Stimulated activated CD4-positive, alpha-beta T cell treated with anti-CD3 and anti-CD28 coated beads, Interleukin-2, amount 100 ng/mL, for 24 hours (primary cell): ENCODE results near the gene CNNM1.

Experiments used
- DNase-seq, 2 donors: peaks; one replicate each; pipeline ENCODE4 v3.0.0-alpha.2; 2020

The CNNM1 gene

DNA sequence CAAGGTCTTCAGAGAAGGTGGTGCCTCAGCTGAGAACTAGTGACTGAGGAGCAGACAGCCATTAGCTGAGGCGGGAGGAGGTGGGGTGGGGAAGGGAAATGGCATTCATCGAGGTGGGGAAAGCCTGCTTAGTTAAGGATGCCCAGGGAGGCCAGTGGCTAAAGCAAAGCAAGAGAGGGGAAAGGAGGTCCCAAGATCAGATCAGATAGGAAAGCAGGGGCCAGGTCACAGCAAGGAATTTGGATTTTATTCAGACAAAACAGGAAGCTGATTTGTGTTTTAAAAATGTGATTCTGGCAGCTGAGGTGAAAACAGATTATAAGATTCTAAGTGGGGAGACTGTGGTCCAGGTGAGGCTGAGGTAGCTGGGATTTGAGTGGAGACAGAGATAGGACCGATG lies 45.8 kb downstream of the CNNM1 start:
- no peak for DNase-seq

DNA sequence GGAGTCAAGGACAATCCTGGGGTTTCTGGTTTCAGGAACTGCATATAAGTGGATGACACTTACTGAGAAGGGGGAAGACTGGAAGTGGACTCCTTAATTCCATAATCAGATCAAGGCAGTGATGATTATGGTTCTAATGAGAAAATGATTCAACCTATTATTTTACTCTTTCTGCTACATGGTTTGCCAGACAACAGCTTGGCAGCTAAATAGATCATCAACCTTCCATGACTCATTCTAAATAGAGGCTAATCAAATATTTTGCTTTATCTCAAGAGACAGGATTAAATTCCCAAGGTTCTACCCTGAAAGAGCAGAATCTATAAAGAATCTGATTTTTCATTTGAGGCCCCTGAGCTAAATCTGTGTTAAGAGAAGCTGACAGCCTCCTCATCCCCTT lies 46.3 kb downstream of the CNNM1 start:
- no peak for DNase-seq

GRCh38 chr10:99382176-99382575 lies 53.0 kb downstream of the CNNM1 start:
- DNase-seq = no peak

DNA sequence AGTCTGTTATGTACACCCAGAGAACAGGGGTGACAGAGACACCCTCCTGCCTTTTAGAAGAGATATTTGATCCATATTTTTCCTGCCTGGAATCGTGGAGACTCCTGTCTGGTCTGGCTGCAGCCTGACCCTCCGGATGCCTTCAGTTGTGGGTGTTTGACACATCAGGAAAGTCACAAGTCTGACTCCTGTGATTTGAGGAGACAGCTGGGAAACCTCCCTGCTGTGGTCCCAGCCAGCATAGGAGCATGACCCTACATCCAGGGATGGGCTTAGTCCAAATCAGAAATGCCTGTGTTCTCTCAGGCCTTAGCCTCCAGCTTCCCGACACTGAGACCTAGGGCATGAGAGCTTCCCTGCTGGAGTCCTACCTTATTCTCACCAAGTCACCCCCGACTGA lies 57.9 kb downstream of the CNNM1 start:
- no peak for DNase-seq

- no peak for DNase-seq
Observed at GRCh38 chr10:99387541-99387940, 58.4 kb downstream of the CNNM1 start.

GRCh38 chr10:99389729-99390480 lies 60.7 kb downstream of the CNNM1 start:
- DNase-seq = no peak

DNA sequence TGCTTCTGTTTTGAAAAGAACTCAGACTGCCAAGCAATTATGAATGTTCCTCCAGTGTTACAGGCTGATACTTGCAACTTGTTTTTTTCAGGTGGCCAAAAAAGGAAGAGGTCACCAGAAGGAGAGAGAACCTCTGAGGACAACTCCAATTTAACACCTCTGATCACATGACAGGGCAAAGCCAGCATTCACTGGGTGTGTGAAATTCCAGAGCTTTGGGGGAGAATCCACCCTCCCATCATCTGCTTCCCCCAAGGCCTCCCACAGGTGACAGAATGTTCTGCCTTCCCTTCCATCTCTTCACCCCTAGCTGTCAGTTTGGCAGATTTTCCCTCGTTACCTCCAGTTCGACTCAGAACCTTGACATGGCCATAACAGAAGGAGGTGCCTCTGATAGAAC lies 62.2 kb downstream of the CNNM1 start:
- no peak for DNase-seq

DNA sequence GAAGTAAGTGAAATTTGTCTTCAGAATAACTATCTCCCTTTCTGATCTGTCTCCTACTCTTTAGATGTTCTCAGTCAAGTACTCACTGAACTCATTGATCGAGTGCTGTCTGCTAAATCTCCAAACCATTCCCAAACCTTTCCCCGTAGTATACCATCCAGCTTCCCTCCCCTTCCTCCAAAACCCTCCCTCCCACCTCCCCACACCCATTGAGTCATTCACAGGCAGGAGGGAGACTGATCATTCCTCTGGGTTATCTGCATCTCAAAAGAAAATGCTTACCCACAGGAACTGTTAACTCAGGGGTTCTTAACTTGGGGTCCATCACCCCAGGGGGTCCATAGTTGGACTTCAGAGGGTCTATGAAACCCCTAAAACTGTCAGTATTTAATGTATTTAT lies 63.9 kb downstream of the CNNM1 start:
- no peak for DNase-seq

DNA sequence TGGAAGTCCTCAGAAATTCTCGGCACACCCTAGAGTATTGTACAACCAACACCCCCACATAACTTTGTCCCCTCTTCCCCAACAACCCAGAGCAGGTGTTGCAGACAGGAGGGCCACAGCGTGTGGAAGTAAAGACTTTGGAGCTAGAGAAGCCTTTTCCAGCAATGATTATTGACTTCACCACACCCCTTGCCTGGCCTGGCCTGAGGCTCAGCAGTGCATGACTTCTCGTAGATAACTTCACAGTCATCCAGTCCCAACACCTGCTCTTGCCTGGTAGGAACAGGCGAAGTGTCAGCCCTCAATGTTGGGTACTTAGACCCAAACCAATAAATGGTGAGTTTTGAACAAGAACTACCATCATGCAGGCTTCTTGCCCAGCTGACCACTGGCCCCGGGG lies 64.5 kb downstream of the CNNM1 start:
- DNase-seq = no peak

DNA sequence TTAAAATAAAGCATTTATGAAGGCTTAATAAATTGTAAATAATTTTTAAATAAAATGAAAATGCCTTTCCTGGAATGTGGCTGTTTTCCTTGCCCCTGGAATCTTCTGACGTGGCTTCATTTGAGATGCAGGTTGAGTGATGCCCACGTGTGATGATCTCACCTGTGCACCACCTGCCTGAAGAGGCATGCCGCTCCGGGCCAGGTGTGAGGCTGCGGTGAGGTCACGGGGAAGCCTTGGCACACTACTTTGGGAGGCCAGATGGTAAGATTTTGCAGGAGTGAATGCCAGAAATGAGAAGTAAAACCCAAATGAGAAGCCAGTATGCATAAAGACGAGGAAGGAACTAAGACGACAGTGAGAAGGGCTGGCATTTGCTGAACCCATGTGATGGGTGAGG lies 65.1 kb downstream of the CNNM1 start:
- DNase-seq = no peak

GRCh38 chr10:99394761-99395386 lies 65.7 kb downstream of the CNNM1 start:
- no peak for DNase-seq

DNA sequence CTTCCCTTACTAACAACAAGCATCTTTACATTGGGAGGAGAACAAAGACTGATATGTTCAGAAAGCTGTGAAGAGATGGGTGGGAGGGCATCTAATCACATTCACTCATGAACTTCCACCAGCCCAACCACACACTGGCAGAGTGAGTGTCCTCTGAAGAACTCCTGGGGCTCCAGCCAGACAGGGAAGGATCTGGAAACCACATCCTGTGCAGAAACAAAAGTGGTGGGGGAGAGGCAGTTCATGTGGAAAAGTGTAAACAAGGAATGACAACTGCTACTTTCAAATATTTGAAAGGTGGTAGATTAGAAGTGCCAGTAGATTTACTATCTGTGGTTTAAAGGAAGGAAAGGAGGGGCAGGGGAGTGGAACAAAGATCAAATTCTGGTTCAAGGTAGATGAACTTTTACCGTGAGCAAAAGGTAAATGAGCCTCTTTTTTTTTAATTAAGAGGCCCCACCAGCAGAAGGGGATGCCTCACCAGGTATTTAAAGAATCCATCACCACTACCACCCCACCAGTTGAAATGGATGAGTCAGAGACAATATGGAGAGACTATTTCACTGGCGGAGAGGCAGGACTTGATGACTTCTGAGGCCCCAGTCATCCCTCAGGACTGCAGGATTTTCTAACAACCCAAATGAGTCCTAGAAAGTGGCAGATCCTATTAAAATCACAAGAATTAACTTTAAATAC lies 66.7 kb downstream of the CNNM1 start:
- DNase-seq = no peak

- DNase-seq = no peak
Observed at GRCh38 chr10:99396471-99396870, 67.3 kb downstream of the CNNM1 start.

DNA sequence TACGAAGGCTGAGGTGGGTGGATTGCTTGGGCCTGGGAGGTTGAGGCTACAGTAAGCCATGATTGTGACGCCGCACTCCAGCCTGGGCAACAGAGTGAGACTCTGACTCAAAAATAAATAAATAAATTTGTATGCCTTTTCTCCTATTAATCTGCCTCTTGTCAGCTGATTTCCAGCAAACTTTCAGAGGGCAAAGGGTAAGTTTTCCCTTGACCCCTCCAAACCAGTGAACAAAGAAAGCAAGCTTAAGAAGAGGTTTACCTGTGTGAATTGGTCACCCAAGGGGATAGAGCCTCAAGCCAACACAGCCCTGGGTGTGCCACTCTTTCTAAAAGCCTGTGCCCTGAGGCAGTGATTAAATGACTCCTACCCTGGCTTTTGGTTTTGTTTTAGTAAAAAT lies 70.5 kb downstream of the CNNM1 start:
- DNase-seq = no peak

DNA sequence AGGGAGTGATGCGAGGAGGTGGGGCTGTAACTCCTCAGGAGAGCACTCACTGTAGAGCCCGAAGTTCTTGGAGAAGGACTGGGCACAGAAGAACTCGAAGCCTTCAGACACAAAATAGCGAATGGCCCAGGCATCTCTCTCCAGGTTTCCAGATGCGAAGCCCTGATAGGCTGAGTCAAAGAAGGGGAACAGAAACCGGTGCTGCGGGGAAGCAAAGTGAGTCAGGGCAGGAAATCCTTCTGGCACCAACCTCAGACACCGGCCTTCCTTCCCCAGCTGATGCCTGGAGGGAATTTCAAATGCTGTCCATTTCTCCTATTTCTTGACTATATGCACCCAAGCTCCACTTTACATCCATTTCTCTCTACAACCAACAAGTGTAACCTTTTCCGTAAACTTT lies 74.5 kb downstream of the CNNM1 start:
- DNase-seq = no peak

GRCh38 chr10:99406149-99406548 lies 77.0 kb downstream of the CNNM1 start:
- no peak for DNase-seq

GRCh38 chr10:99410146-99410545 lies 81.0 kb downstream of the CNNM1 start:
- no peak for DNase-seq

- no peak for DNase-seq
Observed at GRCh38 chr10:99410876-99411275, 81.7 kb downstream of the CNNM1 start.

- no peak for DNase-seq
Observed at GRCh38 chr10:99411546-99411945, 82.4 kb downstream of the CNNM1 start.

DNA sequence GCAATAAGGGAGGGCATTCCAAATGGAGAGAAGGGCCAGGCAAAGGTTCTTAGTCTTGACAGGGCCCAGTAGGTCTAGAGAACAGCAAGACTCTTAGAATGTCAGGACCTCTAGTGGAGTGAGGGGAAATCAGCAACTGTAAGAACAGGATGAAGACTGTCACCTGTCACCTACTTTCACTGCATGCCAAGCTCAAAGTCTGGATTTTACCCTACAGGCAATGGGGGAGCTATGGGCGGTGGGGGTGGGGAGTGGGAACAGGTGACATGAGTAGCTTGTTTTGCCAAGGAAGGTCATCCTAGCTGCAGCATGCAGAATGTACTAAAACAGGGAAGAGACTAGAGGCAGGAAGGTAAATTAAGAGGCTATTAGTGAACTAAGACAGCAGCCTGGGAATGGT lies 82.9 kb downstream of the CNNM1 start:
- no peak for DNase-seq

GRCh38 chr10:99418910-99419624 lies 89.9 kb downstream of the CNNM1 start:
- DNase-seq = no peak

GRCh38 chr10:99419688-99420087 lies 90.5 kb downstream of the CNNM1 start:
- no peak for DNase-seq

GRCh38 chr10:99421233-99421739 lies 92.1 kb downstream of the CNNM1 start:
- DNase-seq = no peak
